IgD-negative memory B cell (primary cell): ENCODE measurements around the gene ZBTB8A. TPM values are rescaled to one million over a fixed set of nuclear protein-coding genes. Genes with fewer than 3 reads are reported as not detected.

Source experiments
- H3K27ac Mint-ChIP-seq, 3 donors: one replicate each; pipeline ENCODE4 v1.8.0; 2020 to 2022; ENCODE audit warnings: mild to moderate bottlenecking in 3 of 3, mixed read lengths in 3 of 3, moderate library complexity in 1 of 3
- H3K27me3 Mint-ChIP-seq: one replicate; pipeline ENCODE4 v1.8.0; 2021; ENCODE audit warnings: mixed read lengths
- H3K36me3 Mint-ChIP-seq: one replicate; pipeline ENCODE4 v1.8.0; 2020; ENCODE audit warnings: mild to moderate bottlenecking, mixed read lengths
- H3K4me1 Mint-ChIP-seq, 3 donors: one replicate each; pipeline ENCODE4 v1.8.0; 2020 to 2022; ENCODE audit warnings: mixed read lengths in 3 of 3, mild to moderate bottlenecking in 1 of 3
- H3K4me3 Mint-ChIP-seq, 4 donors: one replicate each; pipeline ENCODE4 v1.8.0; 2020 to 2022; ENCODE audit warnings: mild to moderate bottlenecking in 4 of 4, mixed read lengths in 4 of 4, moderate library complexity in 3 of 4
- H3K9me3 Mint-ChIP-seq, 3 donors: one replicate each; pipeline ENCODE4 v1.8.0; 2020 to 2021; ENCODE audit warnings: mixed read lengths in 3 of 3, mild to moderate bottlenecking in 1 of 3
- polyA plus RNA-seq: library from polyadenylated mRNA; unstranded; fragments of 300-500 nt; fragmentation: Illumina TruSeq; gene quantifications from one replicate; pipeline ENCODE4 v1.2.3, GENCODE V29; 2021

ZBTB8A gene
- 0.14 TPM for polyA plus RNA-seq

GRCh38 chr1:32538887-32539583 is at the start of gene ZBTB8A:
Gene ZBTB8A, plus strand, starts transcription at chr1:32539427. Its CDS starts 53,505 bp downstream, at chr1:32592932.
- Mint-ChIP-seq H3K4me1 (peaks cover 13 to 16% (median 16%) of the 10 kb centered on the region in 3 donors), H3K27ac (peak within 1 kb of the TSS in 1 of 3 donors; percentile 93), H3K4me3 (peak within 1 kb of the TSS; percentile 79 to 91 (median 88)), H3K36me3 (no peaks in the 10 kb centered on the region), H3K9me3 (no peaks in the 10 kb centered on the region), H3K27me3 (peaks cover 47% of the 10 kb centered on the region)

- peaks cover 3% of the 10 kb centered on the region for H3K36me3 Mint-ChIP-seq
- no peak overlapping the region for H3K4me3 Mint-ChIP-seq
- H3K9me3 Mint-ChIP-seq: no peaks in the 10 kb centered on the region
- no peaks in the 10 kb centered on the region for H3K4me1 Mint-ChIP-seq
- H3K27ac Mint-ChIP-seq: no peak overlapping the region
- H3K27me3 Mint-ChIP-seq: peaks cover 8% of the 10 kb centered on the region
Observed at GRCh38 chr1:32489774-32490454, 49.3 kb upstream of the ZBTB8A start.

GRCh38 chr1:32491386-32491785 is 47.8 kb upstream of the ZBTB8A start:
- H3K27ac Mint-ChIP-seq: no peak overlapping the region
- H3K36me3 Mint-ChIP-seq: peaks cover 3% of the 10 kb centered on the region
- peaks cover 8% of the 10 kb centered on the region for H3K27me3 Mint-ChIP-seq
- H3K4me3 Mint-ChIP-seq: no peak overlapping the region
- no peaks in the 10 kb centered on the region for H3K9me3 Mint-ChIP-seq
- H3K4me1 Mint-ChIP-seq: no peaks in the 10 kb centered on the region

GRCh38 chr1:32494196-32494595 is 45.0 kb upstream of the ZBTB8A start:
- Mint-ChIP-seq H3K36me3 (no peaks in the 10 kb centered on the region), H3K4me3 (no peak overlapping the region), H3K9me3 (no peaks in the 10 kb centered on the region), H3K27ac (no peak overlapping the region), H3K27me3 (peaks cover 16% of the 10 kb centered on the region), H3K4me1 (no peaks in the 10 kb centered on the region)

GRCh38 chr1:32494711-32495337 is 44.4 kb upstream of the ZBTB8A start:
- no peaks in the 10 kb centered on the region for H3K9me3 Mint-ChIP-seq
- H3K27me3 Mint-ChIP-seq: peaks cover 22% of the 10 kb centered on the region

GRCh38 chr1:32496127-32496526 is 43.1 kb upstream of the ZBTB8A start:
- no peak overlapping the region for H3K27ac Mint-ChIP-seq
- peaks cover 24% of the 10 kb centered on the region for H3K27me3 Mint-ChIP-seq
- no peaks in the 10 kb centered on the region for H3K36me3 Mint-ChIP-seq
- peaks cover 0 to 2% (median 2%) of the 10 kb centered on the region in 3 donors for H3K4me1 Mint-ChIP-seq
- H3K4me3 Mint-ChIP-seq: no peak overlapping the region
- H3K9me3 Mint-ChIP-seq: no peaks in the 10 kb centered on the region

More at GRCh38 chr1:32494711-32495337, 44.4 kb upstream of the ZBTB8A start:
- H3K27ac Mint-ChIP-seq: no peak overlapping the region
- no peaks in the 10 kb centered on the region for H3K4me1 Mint-ChIP-seq
- no peaks in the 10 kb centered on the region for H3K36me3 Mint-ChIP-seq
- H3K4me3 Mint-ChIP-seq: no peak overlapping the region

GRCh38 chr1:32498751-32499150 is 40.5 kb upstream of the ZBTB8A start:
- Mint-ChIP-seq H3K36me3 (no peaks in the 10 kb centered on the region), H3K27ac (no peak overlapping the region), H3K4me1 (peaks cover 0 to 2% (median 2%) of the 10 kb centered on the region in 3 donors), H3K27me3 (peaks cover 26% of the 10 kb centered on the region), H3K9me3 (no peaks in the 10 kb centered on the region), H3K4me3 (peak overlapping the region in 3 of 4 donors; percentile 4 to 65 (median 49))

- no peaks in the 10 kb centered on the region for H3K36me3 Mint-ChIP-seq
- peak overlapping the region; percentile 50 to 92 (median 84) for H3K4me3 Mint-ChIP-seq
- H3K27ac Mint-ChIP-seq: no peak overlapping the region
- no peaks in the 10 kb centered on the region for H3K9me3 Mint-ChIP-seq
- peaks cover 0 to 2% (median 2%) of the 10 kb centered on the region in 3 donors for H3K4me1 Mint-ChIP-seq
- peaks cover 30% of the 10 kb centered on the region for H3K27me3 Mint-ChIP-seq
Observed at GRCh38 chr1:32500387-32501209, 38.6 kb upstream of the ZBTB8A start.

- Mint-ChIP-seq H3K27me3 (peaks cover 32% of the 10 kb centered on the region), H3K27ac (no peak overlapping the region), H3K4me1 (peaks cover 0 to 2% (median 2%) of the 10 kb centered on the region in 3 donors), H3K4me3 (peak overlapping the region in 3 of 4 donors; percentile 61 to 79 (median 63)), H3K36me3 (no peaks in the 10 kb centered on the region), H3K9me3 (no peaks in the 10 kb centered on the region)
Observed at GRCh38 chr1:32501865-32502264, 37.4 kb upstream of the ZBTB8A start.

GRCh38 chr1:32503153-32503552 is 36.1 kb upstream of the ZBTB8A start:
- H3K4me3 Mint-ChIP-seq: no peak overlapping the region
- peaks cover 0 to 2% (median 2%) of the 10 kb centered on the region in 3 donors for H3K4me1 Mint-ChIP-seq
- no peak overlapping the region for H3K27ac Mint-ChIP-seq
- H3K9me3 Mint-ChIP-seq: no peaks in the 10 kb centered on the region
- H3K36me3 Mint-ChIP-seq: no peaks in the 10 kb centered on the region
- H3K27me3 Mint-ChIP-seq: peaks cover 28% of the 10 kb centered on the region

GRCh38 chr1:32507021-32507420 is 32.2 kb upstream of the ZBTB8A start:
- H3K4me3 Mint-ChIP-seq: no peak overlapping the region
- no peaks in the 10 kb centered on the region for H3K36me3 Mint-ChIP-seq
- no peak overlapping the region for H3K27ac Mint-ChIP-seq
- H3K4me1 Mint-ChIP-seq: no peaks in the 10 kb centered on the region
- H3K27me3 Mint-ChIP-seq: peaks cover 19% of the 10 kb centered on the region
- H3K9me3 Mint-ChIP-seq: no peaks in the 10 kb centered on the region

GRCh38 chr1:32508761-32509160 is 30.5 kb upstream of the ZBTB8A start:
- Mint-ChIP-seq H3K4me1 (no peaks in the 10 kb centered on the region), H3K4me3 (peak overlapping the region in 1 of 4 donors; percentile 39), H3K27ac (no peak overlapping the region), H3K27me3 (peaks cover 17% of the 10 kb centered on the region), H3K36me3 (no peaks in the 10 kb centered on the region), H3K9me3 (no peaks in the 10 kb centered on the region)

GRCh38 chr1:32509939-32510338 is 29.3 kb upstream of the ZBTB8A start:
- Mint-ChIP-seq H3K4me3 (no peak overlapping the region), H3K9me3 (no peaks in the 10 kb centered on the region), H3K27ac (no peak overlapping the region), H3K4me1 (no peaks in the 10 kb centered on the region), H3K27me3 (peaks cover 15% of the 10 kb centered on the region), H3K36me3 (no peaks in the 10 kb centered on the region)

- H3K27me3 Mint-ChIP-seq: peaks cover 4% of the 10 kb centered on the region
- no peak overlapping the region for H3K4me3 Mint-ChIP-seq
- no peak overlapping the region for H3K27ac Mint-ChIP-seq
- H3K9me3 Mint-ChIP-seq: no peaks in the 10 kb centered on the region
- H3K4me1 Mint-ChIP-seq: peaks cover 3 to 9% (median 4%) of the 10 kb centered on the region in 3 donors
- H3K36me3 Mint-ChIP-seq: no peaks in the 10 kb centered on the region
Observed at GRCh38 chr1:32516402-32516801, 22.8 kb upstream of the ZBTB8A start.

GRCh38 chr1:32518976-32519375 is 20.3 kb upstream of the ZBTB8A start:
- Mint-ChIP-seq H3K36me3 (no peaks in the 10 kb centered on the region), H3K27me3 (peaks cover 7% of the 10 kb centered on the region), H3K27ac (no peak overlapping the region), H3K4me1 (peaks cover 3 to 9% (median 4%) of the 10 kb centered on the region in 3 donors), H3K4me3 (no peak overlapping the region), H3K9me3 (no peaks in the 10 kb centered on the region)
